HFFc6 (cell line): ENCODE results near the gene ZP2. TPM values are rescaled to one million over a fixed set of nuclear protein-coding genes. Genes with fewer than 3 reads are reported as not detected.

Experiments
- DNase-seq: peaks from one replicate; pipeline ENCODE4 v3.0.0-alpha.2; 2018
- H3K27ac Mint-ChIP-seq: 2 replicates; pipeline ENCODE4 v1.8.0; 2020; ENCODE audit warnings: mild to moderate bottlenecking, mixed read lengths
- H3K27me3 Mint-ChIP-seq: 2 replicates; pipeline ENCODE4 v1.8.0; 2021; ENCODE audit warnings: mild to moderate bottlenecking, moderate library complexity, mixed read lengths; ENCODE audit not compliant: insufficient read depth
- H3K36me3 Mint-ChIP-seq: 2 replicates; pipeline ENCODE4 v1.8.0; 2021; ENCODE audit warnings: low read depth, mixed read lengths
- H3K4me1 Mint-ChIP-seq: 2 replicates; pipeline ENCODE4 v1.8.0; 2020; ENCODE audit warnings: low read depth, mixed read lengths
- H3K4me3 Mint-ChIP-seq: 2 replicates; pipeline ENCODE4 v1.8.0; 2020; ENCODE audit warnings: mild to moderate bottlenecking, moderate library complexity, mixed read lengths
- H3K9me3 Mint-ChIP-seq: 2 replicates; pipeline ENCODE4 v1.8.0; 2020; ENCODE audit warnings: mild to moderate bottlenecking, mixed read lengths
- total RNA-seq, 6 experiments: library from RNA; stranded (reverse); fragmentation: NEBNext Ultra II Directional; extraction: Animal tissue kit (Norgen Biotek cat#: 25700); gene quantifications; 2 replicates in 1 of 6; 3 replicates in 5 of 6; pipeline ENCODE4 v1.2.3, GENCODE V29; 2021
- TF ChIP-seq, protein P1 (sequence below): fragments of 200-600 bp; sonication (generic); IDR thresholded peaks from 2 replicates; pipeline ENCODE4 v1.5.0; 2021; ENCODE audit warnings: antibody characterized with exemption, mild to moderate bottlenecking

Gene ZP2
- total RNA-seq, 6 experiments from 2014 or later, result not detected

DNA sequence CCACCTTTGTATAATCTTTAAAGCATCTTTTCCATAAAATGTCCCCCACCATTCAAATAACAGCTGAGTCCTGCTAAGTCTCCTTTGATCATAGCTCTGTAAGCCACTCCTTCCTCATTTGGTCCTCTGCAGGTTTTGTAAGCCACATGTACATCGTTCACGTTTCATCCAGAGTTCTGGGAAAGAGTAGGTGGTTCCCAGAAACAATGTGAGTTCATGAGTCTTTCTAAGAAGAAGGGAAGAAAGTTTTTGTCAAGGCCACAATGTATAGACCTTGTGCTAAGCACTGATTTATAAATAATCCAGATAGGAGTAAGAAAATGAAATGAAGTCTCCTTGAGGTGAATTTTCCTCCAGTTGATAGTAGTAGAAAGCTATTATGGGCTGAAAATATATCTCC is 13.4 kb upstream of the ZP2 start:
- H3K9me3 Mint-ChIP-seq, result no peaks in the 10 kb centered on the region
- DNase-seq, result no peak
- no peak overlapping the region for H3K27ac Mint-ChIP-seq
- H3K4me3 Mint-ChIP-seq, result no peak overlapping the region
- no peaks in the 10 kb centered on the region for H3K36me3 Mint-ChIP-seq
- TF ChIP-seq, protein P1, sequence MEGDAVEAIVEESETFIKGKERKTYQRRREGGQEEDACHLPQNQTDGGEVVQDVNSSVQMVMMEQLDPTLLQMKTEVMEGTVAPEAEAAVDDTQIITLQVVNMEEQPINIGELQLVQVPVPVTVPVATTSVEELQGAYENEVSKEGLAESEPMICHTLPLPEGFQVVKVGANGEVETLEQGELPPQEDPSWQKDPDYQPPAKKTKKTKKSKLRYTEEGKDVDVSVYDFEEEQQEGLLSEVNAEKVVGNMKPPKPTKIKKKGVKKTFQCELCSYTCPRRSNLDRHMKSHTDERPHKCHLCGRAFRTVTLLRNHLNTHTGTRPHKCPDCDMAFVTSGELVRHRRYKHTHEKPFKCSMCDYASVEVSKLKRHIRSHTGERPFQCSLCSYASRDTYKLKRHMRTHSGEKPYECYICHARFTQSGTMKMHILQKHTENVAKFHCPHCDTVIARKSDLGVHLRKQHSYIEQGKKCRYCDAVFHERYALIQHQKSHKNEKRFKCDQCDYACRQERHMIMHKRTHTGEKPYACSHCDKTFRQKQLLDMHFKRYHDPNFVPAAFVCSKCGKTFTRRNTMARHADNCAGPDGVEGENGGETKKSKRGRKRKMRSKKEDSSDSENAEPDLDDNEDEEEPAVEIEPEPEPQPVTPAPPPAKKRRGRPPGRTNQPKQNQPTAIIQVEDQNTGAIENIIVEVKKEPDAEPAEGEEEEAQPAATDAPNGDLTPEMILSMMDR, result no peak
- peaks cover 60% of the 10 kb centered on the region for H3K27me3 Mint-ChIP-seq
- H3K4me1 Mint-ChIP-seq, result no peaks in the 10 kb centered on the region; the same call in 1 of the 2 replicates

DNA sequence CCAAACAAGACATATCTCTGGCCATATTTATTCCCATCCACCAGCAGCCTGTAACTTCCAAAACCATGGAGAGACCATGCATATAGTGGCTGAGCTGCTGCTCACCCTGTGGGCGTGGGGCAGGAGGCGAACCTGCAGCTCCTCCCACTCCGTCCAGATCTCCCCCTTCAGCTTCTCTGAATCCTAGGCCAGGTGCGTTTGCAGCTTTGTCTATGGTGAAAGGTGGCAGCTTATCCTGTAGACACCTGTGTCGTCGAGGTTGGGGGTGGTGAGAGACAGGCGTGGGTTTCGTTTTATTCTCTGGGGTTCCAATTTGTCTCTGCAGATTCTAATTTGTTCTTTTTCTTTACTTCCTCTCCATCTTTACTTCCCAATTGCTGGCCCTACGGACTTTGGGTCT is 12.4 kb upstream of the ZP2 start:
- Mint-ChIP-seq H3K4me3 (no peak overlapping the region), H3K27ac (no peak overlapping the region), H3K36me3 (no peaks in the 10 kb centered on the region), H3K27me3 (peaks cover 56% of the 10 kb centered on the region), H3K4me1 (no peaks in the 10 kb centered on the region; the same call in 1 of the 2 replicates), H3K9me3 (no peaks in the 10 kb centered on the region)
- DNase-seq, result no peak
- TF ChIP-seq, protein P1, result no peak

DNA sequence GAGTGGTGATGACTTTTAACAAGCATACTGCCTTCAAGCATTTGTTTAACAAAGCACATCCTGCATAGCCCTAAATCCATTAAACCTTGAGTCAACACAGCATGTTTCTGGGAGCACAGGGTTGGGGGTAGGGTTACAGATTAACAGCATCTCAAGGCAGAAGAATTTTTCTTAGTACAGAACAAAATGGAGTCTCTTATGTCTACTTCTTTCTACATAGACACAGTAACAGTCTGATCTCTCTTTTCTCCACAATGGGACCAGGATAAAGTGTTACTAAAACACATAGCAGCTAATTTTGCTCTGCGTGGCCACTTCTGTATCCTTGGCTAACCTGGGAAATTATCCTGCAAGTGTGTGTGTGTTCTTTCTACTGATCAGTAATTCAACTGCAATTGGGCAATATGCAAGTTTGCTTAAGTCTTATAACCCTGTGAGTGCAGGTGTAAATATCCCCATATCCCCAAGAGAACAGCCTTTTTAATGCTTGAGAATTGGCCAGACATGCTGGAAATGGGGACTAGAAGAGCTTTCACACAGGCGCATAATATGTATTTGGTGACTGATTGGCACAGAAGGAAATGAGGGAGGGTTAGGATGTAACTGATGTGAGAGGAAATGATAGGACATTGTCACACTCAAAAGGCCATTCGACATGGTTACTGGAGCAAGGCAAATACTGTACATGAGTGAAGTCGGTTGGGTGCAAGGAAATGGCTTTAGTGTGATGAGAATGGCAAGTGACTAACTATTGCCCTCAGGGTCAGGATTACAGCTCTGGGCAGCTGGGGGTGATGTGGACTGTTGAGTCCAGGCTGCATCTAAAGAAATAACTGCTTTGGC is 11.3 kb upstream of the ZP2 start:
- Mint-ChIP-seq H3K9me3 (no peaks in the 10 kb centered on the region), H3K4me3 (no peak overlapping the region), H3K4me1 (no peaks in the 10 kb centered on the region; the same call in 1 of the 2 replicates), H3K27me3 (peaks cover 50% of the 10 kb centered on the region), H3K27ac (no peak overlapping the region), H3K36me3 (no peaks in the 10 kb centered on the region)
- no peak for DNase-seq
- TF ChIP-seq, protein P1, result no peak

DNA sequence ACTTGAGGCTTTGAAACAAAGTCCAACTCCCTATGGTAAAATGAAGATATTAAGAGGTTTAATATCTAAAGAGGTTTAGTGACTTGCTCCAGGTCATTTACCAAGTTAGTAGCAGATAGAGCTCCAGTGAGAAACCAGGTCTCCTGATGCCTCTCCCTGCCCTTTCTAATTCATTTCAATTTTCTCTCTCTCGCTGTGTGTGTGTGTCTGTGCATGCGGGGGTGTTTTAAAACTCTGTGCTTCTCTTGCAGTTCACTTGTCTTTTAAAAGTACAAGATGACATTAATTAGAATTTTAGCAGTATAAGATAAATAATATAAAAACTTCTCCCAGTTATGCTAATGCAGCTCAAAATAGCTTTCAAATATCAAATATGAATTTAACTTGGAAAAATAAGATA is 8.2 kb upstream of the ZP2 start:
- Mint-ChIP-seq H3K4me3 (no peak overlapping the region), H3K36me3 (no peaks in the 10 kb centered on the region), H3K27ac (no peak overlapping the region), H3K4me1 (no peaks in the 10 kb centered on the region; the same call in 1 of the 2 replicates), H3K27me3 (peaks cover 36% of the 10 kb centered on the region), H3K9me3 (no peaks in the 10 kb centered on the region)
- TF ChIP-seq, protein P1, result no peak
- DNase-seq, result no peak

DNA sequence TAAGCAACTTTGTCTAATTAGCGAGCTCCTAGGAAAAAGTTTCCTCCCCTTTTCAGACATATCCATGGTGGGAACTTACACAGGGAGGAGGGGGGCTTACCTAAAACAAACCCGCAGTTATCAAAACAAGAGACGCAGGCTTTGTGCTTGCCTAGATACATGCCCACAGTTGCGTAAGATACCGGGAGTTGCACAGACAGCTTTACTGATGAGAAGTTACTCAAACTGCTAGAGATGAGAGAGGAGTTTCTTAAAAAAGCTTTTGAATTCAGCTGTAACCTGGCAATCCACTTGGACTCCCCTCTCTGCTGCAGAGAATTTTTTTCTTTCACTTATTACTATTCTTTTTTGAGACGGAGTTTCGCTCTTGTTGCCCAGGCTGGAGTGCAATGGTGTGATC is 6.8 kb upstream of the ZP2 start:
- no peaks in the 10 kb centered on the region for H3K36me3 Mint-ChIP-seq
- TF ChIP-seq, protein P1, result no peak
- DNase-seq, result no peak
- no peak overlapping the region for H3K27ac Mint-ChIP-seq
- no peaks in the 10 kb centered on the region for H3K9me3 Mint-ChIP-seq
- H3K4me1 Mint-ChIP-seq, result no peaks in the 10 kb centered on the region; the same call in 1 of the 2 replicates
- H3K27me3 Mint-ChIP-seq, result peaks cover 35% of the 10 kb centered on the region
- H3K4me3 Mint-ChIP-seq, result no peak overlapping the region
